HEK293 (cell line): ENCODE results near the gene FXYD2.

Experiments used
- MEIS1 ChIP-seq: sonication (generic); formaldehyde crosslinking; IDR thresholded peaks from 2 replicates; pipeline ENCODE4 v1.8.1; 2022; ENCODE audit warnings: missing genetic modification reagents, mild to moderate bottlenecking, borderline replicate concordance
- SP2 ChIP-seq: fragments of 450-650 bp; formaldehyde crosslinking; IDR thresholded peaks from 2 replicates; pipeline ENCODE4 v1.5.1; 2016; ENCODE audit warnings: missing biosample characterization, missing genetic modification characterization
- YY2 ChIP-seq: fragments of 450-650 bp; formaldehyde crosslinking; IDR thresholded peaks from 2 replicates; pipeline ENCODE4 v1.5.1; 2016; ENCODE audit warnings: missing biosample characterization, missing genetic modification characterization
- ZNF2 ChIP-seq: fragments of 450-650 bp; formaldehyde crosslinking; IDR thresholded peaks from 2 replicates; pipeline ENCODE4 v1.5.1; 2016; ENCODE audit warnings: missing biosample characterization, missing genetic modification characterization
- ZNF404 ChIP-seq: fragments of 450-650 bp; formaldehyde crosslinking; IDR thresholded peaks from 2 replicates; pipeline ENCODE4 v1.5.1; 2017; ENCODE audit warnings: missing biosample characterization, missing genetic modification characterization
- ZNF514 ChIP-seq: fragments of 450-650 bp; formaldehyde crosslinking; IDR thresholded peaks from 2 replicates; pipeline ENCODE4 v1.5.1; 2016; ENCODE audit warnings: missing biosample characterization, missing genetic modification characterization
- ZNF544 ChIP-seq: fragments of 450-650 bp; formaldehyde crosslinking; IDR thresholded peaks from 2 replicates; pipeline ENCODE4 v1.5.0; 2017; ENCODE audit warnings: missing biosample characterization, missing genetic modification characterization
- ZNF660 ChIP-seq: fragments of 450-650 bp; IDR thresholded peaks from 2 replicates; pipeline ENCODE4 v1.5.1; 2018; ENCODE audit warnings: missing biosample characterization, mild to moderate bottlenecking, missing genetic modification characterization
- ZNF664 ChIP-seq: fragments of 450-650 bp; formaldehyde crosslinking; IDR thresholded peaks from 2 replicates; pipeline ENCODE4 v1.5.1; 2016; ENCODE audit warnings: missing biosample characterization, missing genetic modification characterization
- ZNF768 ChIP-seq: fragments of 450-650 bp; formaldehyde crosslinking; IDR thresholded peaks from 2 replicates; pipeline ENCODE4 v1.5.1; 2018; ENCODE audit warnings: missing biosample characterization, mild to moderate bottlenecking, missing genetic modification characterization
- ZNF792 ChIP-seq: fragments of 450-650 bp; formaldehyde crosslinking; IDR thresholded peaks from 2 replicates; pipeline ENCODE4 v1.5.1; 2016; ENCODE audit warnings: missing biosample characterization, missing genetic modification characterization
- ZXDB ChIP-seq: fragments of 450-650 bp; formaldehyde crosslinking; IDR thresholded peaks from 2 replicates; pipeline ENCODE4 v1.5.1; 2016; ENCODE audit warnings: missing biosample characterization, missing genetic modification characterization
- TF ChIP-seq, protein P1 (sequence below): fragments of 450-650 bp; formaldehyde crosslinking; IDR thresholded peaks from 2 replicates; pipeline ENCODE4 v1.5.1; 2016; ENCODE audit warnings: missing biosample characterization, missing genetic modification characterization
- TF ChIP-seq, protein P2 (sequence below): fragments of 450-650 bp; formaldehyde crosslinking; IDR thresholded peaks from 2 replicates; pipeline ENCODE4 v1.5.1; 2016; ENCODE audit warnings: missing biosample characterization, missing genetic modification characterization
- TF ChIP-seq, protein P3 (sequence below): fragments of 450-650 bp; formaldehyde crosslinking; IDR thresholded peaks from 2 replicates; pipeline ENCODE4; 2016; ENCODE audit warnings: missing biosample characterization, missing genetic modification characterization
- TF ChIP-seq, protein P4 (sequence below): fragments of 450-650 bp; formaldehyde crosslinking; IDR thresholded peaks from 2 replicates; pipeline ENCODE4 v1.5.1; 2017; ENCODE audit warnings: missing biosample characterization, missing genetic modification characterization
- TF ChIP-seq, protein P5 (sequence below): sonication (generic); formaldehyde crosslinking; IDR thresholded peaks from 2 replicates; pipeline ENCODE4 v1.8.1; 2022; ENCODE audit warnings: mild to moderate bottlenecking, moderate library complexity, missing genetic modification reagents
- TF ChIP-seq, protein P6 (sequence below): fragments of 450-650 bp; formaldehyde crosslinking; IDR thresholded peaks from 2 replicates; pipeline ENCODE4 v1.5.1; 2016; ENCODE audit warnings: missing biosample characterization, missing genetic modification characterization, borderline replicate concordance
- TF ChIP-seq, protein P7 (sequence below): fragments of 450-650 bp; formaldehyde crosslinking; optimal IDR thresholded peaks from 2 replicates; pipeline ENCODE3; 2016; ENCODE audit warnings: missing biosample characterization, mild to moderate bottlenecking, missing genetic modification characterization
- TF ChIP-seq, protein P8 (sequence below): fragments of 450-650 bp; formaldehyde crosslinking; IDR thresholded peaks from 2 replicates; pipeline ENCODE4 v1.5.1; 2016; ENCODE audit warnings: missing biosample characterization, missing genetic modification characterization
- TF ChIP-seq, protein P9 (sequence below): fragments of 450-650 bp; formaldehyde crosslinking; IDR thresholded peaks from 2 replicates; pipeline ENCODE4 v1.5.1; 2017; ENCODE audit warnings: missing biosample characterization, missing genetic modification characterization

FXYD2 gene

DNA sequence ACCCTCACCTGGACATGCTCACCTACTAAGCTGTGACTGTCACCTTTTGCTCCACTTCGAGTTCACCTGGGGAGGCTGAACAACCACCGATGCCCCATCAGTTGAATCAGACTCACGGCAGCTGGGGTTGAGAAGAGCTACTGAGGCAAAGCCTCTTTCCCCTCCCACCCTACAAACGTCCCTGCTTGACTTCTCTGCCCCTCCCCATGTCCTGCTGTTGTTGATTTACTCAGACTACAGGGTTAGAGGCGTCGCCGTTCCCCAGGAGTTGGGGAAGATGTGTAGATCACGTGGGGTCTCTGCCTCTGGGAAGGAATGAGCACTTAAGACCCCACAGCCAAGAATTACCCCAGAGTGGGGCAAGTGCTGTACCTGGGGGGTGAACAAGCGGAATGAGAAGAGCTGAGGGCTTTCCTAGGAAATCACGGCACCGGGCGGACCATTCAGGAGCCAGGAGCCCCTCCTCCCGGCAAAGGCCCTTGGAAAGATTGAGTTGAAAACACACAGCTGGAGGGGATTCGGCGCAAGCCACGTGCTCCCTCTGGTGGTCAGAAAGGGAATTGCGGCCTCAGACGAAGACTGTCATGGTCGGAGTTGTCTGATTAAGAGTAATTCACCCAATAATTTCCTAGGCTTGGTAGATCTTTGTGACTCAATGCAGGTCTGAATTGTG, 7.0 kb downstream of the FXYD2 start (continued):
- TF ChIP-seq, protein P1, sequence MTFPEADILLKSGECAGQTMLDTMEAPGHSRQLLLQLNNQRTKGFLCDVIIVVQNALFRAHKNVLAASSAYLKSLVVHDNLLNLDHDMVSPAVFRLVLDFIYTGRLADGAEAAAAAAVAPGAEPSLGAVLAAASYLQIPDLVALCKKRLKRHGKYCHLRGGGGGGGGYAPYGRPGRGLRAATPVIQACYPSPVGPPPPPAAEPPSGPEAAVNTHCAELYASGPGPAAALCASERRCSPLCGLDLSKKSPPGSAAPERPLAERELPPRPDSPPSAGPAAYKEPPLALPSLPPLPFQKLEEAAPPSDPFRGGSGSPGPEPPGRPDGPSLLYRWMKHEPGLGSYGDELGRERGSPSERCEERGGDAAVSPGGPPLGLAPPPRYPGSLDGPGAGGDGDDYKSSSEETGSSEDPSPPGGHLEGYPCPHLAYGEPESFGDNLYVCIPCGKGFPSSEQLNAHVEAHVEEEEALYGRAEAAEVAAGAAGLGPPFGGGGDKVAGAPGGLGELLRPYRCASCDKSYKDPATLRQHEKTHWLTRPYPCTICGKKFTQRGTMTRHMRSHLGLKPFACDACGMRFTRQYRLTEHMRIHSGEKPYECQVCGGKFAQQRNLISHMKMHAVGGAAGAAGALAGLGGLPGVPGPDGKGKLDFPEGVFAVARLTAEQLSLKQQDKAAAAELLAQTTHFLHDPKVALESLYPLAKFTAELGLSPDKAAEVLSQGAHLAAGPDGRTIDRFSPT (tag by site-specific recombination): no peak
- TF ChIP-seq SP2 (tag by site-specific recombination) (no peak), MEIS1 (CRISPR knock-in tag) (no peak), ZNF2 (tag by site-specific recombination) (peak; percentile 60; the same call in 1 of the 2 replicates), ZXDB (tag by site-specific recombination) (no peak), ZNF514 (tag by site-specific recombination) (no peak), ZNF792 (tag by site-specific recombination) (no peak), ZNF664 (no peak), ZNF660 (tag by site-specific recombination) (0 out of 2 replicates have a peak, but pooled peaks have one; percentile 18), ZNF544 (tag by site-specific recombination) (no peak), ZNF404 (no peak), YY2 (tag by site-specific recombination) (no peak), ZNF768 (tag by site-specific recombination) (no peak)
- TF ChIP-seq, protein P2, sequence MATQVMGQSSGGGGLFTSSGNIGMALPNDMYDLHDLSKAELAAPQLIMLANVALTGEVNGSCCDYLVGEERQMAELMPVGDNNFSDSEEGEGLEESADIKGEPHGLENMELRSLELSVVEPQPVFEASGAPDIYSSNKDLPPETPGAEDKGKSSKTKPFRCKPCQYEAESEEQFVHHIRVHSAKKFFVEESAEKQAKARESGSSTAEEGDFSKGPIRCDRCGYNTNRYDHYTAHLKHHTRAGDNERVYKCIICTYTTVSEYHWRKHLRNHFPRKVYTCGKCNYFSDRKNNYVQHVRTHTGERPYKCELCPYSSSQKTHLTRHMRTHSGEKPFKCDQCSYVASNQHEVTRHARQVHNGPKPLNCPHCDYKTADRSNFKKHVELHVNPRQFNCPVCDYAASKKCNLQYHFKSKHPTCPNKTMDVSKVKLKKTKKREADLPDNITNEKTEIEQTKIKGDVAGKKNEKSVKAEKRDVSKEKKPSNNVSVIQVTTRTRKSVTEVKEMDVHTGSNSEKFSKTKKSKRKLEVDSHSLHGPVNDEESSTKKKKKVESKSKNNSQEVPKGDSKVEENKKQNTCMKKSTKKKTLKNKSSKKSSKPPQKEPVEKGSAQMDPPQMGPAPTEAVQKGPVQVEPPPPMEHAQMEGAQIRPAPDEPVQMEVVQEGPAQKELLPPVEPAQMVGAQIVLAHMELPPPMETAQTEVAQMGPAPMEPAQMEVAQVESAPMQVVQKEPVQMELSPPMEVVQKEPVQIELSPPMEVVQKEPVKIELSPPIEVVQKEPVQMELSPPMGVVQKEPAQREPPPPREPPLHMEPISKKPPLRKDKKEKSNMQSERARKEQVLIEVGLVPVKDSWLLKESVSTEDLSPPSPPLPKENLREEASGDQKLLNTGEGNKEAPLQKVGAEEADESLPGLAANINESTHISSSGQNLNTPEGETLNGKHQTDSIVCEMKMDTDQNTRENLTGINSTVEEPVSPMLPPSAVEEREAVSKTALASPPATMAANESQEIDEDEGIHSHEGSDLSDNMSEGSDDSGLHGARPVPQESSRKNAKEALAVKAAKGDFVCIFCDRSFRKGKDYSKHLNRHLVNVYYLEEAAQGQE (tag by site-specific recombination): no peak
- TF ChIP-seq, protein P3, sequence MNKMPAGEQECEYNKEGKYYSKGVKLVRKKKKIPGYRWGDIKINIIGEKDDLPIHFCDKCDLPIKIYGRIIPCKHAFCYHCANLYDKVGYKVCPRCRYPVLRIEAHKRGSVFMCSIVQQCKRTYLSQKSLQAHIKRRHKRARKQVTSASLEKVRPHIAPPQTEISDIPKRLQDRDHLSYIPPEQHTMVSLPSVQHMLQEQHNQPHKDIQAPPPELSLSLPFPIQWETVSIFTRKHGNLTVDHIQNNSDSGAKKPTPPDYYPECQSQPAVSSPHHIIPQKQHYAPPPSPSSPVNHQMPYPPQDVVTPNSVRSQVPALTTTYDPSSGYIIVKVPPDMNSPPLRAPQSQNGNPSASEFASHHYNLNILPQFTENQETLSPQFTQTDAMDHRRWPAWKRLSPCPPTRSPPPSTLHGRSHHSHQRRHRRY (tag by site-specific recombination): no peak
- TF ChIP-seq, protein P4, sequence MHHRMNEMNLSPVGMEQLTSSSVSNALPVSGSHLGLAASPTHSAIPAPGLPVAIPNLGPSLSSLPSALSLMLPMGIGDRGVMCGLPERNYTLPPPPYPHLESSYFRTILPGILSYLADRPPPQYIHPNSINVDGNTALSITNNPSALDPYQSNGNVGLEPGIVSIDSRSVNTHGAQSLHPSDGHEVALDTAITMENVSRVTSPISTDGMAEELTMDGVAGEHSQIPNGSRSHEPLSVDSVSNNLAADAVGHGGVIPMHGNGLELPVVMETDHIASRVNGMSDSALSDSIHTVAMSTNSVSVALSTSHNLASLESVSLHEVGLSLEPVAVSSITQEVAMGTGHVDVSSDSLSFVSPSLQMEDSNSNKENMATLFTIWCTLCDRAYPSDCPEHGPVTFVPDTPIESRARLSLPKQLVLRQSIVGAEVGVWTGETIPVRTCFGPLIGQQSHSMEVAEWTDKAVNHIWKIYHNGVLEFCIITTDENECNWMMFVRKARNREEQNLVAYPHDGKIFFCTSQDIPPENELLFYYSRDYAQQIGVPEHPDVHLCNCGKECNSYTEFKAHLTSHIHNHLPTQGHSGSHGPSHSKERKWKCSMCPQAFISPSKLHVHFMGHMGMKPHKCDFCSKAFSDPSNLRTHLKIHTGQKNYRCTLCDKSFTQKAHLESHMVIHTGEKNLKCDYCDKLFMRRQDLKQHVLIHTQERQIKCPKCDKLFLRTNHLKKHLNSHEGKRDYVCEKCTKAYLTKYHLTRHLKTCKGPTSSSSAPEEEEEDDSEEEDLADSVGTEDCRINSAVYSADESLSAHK: no peak
- TF ChIP-seq, protein P5, sequence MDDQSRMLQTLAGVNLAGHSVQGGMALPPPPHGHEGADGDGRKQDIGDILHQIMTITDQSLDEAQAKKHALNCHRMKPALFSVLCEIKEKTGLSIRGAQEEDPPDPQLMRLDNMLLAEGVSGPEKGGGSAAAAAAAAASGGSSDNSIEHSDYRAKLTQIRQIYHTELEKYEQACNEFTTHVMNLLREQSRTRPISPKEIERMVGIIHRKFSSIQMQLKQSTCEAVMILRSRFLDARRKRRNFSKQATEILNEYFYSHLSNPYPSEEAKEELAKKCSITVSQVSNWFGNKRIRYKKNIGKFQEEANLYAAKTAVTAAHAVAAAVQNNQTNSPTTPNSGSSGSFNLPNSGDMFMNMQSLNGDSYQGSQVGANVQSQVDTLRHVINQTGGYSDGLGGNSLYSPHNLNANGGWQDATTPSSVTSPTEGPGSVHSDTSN (CRISPR knock-in tag): no peak
- TF ChIP-seq, protein P6, sequence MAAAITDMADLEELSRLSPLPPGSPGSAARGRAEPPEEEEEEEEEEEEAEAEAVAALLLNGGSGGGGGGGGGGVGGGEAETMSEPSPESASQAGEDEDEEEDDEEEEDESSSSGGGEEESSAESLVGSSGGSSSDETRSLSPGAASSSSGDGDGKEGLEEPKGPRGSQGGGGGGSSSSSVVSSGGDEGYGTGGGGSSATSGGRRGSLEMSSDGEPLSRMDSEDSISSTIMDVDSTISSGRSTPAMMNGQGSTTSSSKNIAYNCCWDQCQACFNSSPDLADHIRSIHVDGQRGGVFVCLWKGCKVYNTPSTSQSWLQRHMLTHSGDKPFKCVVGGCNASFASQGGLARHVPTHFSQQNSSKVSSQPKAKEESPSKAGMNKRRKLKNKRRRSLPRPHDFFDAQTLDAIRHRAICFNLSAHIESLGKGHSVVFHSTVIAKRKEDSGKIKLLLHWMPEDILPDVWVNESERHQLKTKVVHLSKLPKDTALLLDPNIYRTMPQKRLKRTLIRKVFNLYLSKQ (tag by site-specific recombination): no peak
- TF ChIP-seq, protein P7, sequence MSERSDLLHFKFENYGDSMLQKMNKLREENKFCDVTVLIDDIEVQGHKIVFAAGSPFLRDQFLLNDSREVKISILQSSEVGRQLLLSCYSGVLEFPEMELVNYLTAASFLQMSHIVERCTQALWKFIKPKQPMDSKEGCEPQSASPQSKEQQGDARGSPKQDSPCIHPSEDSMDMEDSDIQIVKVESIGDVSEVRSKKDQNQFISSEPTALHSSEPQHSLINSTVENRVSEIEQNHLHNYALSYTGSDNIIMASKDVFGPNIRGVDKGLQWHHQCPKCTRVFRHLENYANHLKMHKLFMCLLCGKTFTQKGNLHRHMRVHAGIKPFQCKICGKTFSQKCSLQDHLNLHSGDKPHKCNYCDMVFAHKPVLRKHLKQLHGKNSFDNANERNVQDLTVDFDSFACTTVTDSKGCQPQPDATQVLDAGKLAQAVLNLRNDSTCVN: no peak
- TF ChIP-seq, protein P8, sequence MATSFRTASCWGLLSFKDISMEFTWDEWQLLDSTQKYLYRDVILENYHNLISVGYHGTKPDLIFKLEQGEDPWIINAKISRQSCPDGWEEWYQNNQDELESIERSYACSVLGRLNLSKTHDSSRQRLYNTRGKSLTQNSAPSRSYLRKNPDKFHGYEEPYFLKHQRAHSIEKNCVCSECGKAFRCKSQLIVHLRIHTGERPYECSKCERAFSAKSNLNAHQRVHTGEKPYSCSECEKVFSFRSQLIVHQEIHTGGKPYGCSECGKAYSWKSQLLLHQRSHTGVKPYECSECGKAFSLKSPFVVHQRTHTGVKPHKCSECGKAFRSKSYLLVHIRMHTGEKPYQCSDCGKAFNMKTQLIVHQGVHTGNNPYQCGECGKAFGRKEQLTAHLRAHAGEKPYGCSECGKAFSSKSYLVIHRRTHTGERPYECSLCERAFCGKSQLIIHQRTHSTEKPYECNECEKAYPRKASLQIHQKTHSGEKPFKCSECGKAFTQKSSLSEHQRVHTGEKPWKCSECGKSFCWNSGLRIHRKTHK: no peak
- TF ChIP-seq, protein P9, sequence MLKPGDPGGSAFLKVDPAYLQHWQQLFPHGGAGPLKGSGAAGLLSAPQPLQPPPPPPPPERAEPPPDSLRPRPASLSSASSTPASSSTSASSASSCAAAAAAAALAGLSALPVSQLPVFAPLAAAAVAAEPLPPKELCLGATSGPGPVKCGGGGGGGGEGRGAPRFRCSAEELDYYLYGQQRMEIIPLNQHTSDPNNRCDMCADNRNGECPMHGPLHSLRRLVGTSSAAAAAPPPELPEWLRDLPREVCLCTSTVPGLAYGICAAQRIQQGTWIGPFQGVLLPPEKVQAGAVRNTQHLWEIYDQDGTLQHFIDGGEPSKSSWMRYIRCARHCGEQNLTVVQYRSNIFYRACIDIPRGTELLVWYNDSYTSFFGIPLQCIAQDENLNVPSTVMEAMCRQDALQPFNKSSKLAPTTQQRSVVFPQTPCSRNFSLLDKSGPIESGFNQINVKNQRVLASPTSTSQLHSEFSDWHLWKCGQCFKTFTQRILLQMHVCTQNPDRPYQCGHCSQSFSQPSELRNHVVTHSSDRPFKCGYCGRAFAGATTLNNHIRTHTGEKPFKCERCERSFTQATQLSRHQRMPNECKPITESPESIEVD (tag by site-specific recombination): no peak
